ENCODE measurements around the gene ZBTB40.

DNA sequence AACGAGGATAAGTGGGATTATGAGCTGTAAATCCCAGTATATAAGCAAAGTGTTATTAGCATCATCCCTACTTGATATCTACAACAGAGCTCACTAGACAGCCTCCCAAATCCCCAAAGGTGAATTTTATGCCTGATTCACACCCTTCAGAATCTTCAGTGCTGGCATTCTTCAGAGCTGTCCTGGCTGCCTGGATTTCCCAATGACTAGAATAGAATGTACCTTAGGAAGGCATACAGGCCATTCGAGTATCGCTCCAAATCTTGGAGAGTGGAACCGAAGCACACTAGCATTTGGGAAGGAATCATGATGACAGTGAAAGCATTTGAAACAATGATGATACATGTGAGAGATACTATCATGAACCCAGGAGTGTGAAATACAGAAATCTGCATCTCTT, 22.3 kb downstream of the ZBTB40 start:
- TF ChIP-seq ZNF607 (CRISPR knock-in tag; IDR thresholded peaks at IDR 0.05; ENCODE audit: borderline replicate concordance) (no peak), ZNF780A (CRISPR knock-in tag; IDR thresholded peaks at IDR 0.05) (no peak), POGK (CRISPR knock-in tag; conservative IDR thresholded peaks at IDR 0.05) (no peak), IRF2 (CRISPR knock-in tag; IDR thresholded peaks at IDR 0.05) (no peak), PREB (CRISPR knock-in tag; IDR thresholded peaks at IDR 0.05) (no peak), KLF6 (CRISPR knock-in tag; IDR thresholded peaks at IDR 0.05) (no peak), ZMYM4 (CRISPR knock-in tag; IDR thresholded peaks at IDR 0.05) (no peak), SP1 (IDR thresholded peaks at IDR 0.05) (no peak), SP1 (CRISPR knock-in tag; IDR thresholded peaks at IDR 0.05) (no peak), POLR2A (IDR thresholded peaks at IDR 0.05; ENCODE audit: insufficient read depth in 1 of 2, low read depth in 2 of 2, low read length in 2 of 2) (no peak)
- TF ChIP-seq, protein P1, sequence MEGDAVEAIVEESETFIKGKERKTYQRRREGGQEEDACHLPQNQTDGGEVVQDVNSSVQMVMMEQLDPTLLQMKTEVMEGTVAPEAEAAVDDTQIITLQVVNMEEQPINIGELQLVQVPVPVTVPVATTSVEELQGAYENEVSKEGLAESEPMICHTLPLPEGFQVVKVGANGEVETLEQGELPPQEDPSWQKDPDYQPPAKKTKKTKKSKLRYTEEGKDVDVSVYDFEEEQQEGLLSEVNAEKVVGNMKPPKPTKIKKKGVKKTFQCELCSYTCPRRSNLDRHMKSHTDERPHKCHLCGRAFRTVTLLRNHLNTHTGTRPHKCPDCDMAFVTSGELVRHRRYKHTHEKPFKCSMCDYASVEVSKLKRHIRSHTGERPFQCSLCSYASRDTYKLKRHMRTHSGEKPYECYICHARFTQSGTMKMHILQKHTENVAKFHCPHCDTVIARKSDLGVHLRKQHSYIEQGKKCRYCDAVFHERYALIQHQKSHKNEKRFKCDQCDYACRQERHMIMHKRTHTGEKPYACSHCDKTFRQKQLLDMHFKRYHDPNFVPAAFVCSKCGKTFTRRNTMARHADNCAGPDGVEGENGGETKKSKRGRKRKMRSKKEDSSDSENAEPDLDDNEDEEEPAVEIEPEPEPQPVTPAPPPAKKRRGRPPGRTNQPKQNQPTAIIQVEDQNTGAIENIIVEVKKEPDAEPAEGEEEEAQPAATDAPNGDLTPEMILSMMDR (CRISPR knock-in tag; IDR thresholded peaks at IDR 0.05): no peak

Measured in HepG2 (cell line).